Natural killer cell (primary cell): ENCODE results near the gene HDGFL3. TPM values are rescaled to one million over a fixed set of nuclear protein-coding genes. Genes with fewer than 3 reads are reported as not detected.

Source experiments
- ATAC-seq, 3 donors: fragments of 150-1000 bp in 2 of 3; fragments of 200-7000 bp in 1 of 3; cut with Tn5 transposase; 1 replicate in 1 of 3; 2 replicates in 2 of 3; pipeline ENCODE4 v1.10.0; 2021; ENCODE audit warnings: mild to moderate bottlenecking in 2 of 3, moderate library complexity in 2 of 3
- DNase-seq, 2 donors: peaks; one replicate each; pipeline versions ENCODE4 v3.0.0 to v3.0.0-alpha.2; 2013 to 2021; ENCODE audit warnings: mixed read lengths in 1 of 2
- H3K27ac ChIP-seq: one replicate; pipeline ENCODE4 v1.5.1; 2013; ENCODE audit warnings: mild to moderate bottlenecking, low read length
- H3K27me3 ChIP-seq: one replicate; pipeline ENCODE4 v1.6.1; 2013; ENCODE audit warnings: low read length; ENCODE audit not compliant: control insufficient read depth, insufficient read depth
- H3K36me3 ChIP-seq: one replicate; pipeline ENCODE4 v1.6.1; 2013; ENCODE audit warnings: low read length; ENCODE audit not compliant: control insufficient read depth, insufficient read depth
- H3K4me1 ChIP-seq: one replicate; pipeline ENCODE4 v1.6.1; 2013; ENCODE audit warnings: low read length; ENCODE audit not compliant: control insufficient read depth, insufficient read depth
- H3K4me3 ChIP-seq: one replicate; pipeline ENCODE4 v1.5.1; 2013; ENCODE audit warnings: low read length
- H3K9me3 ChIP-seq: one replicate; pipeline ENCODE4 v1.6.1; 2013; ENCODE audit warnings: low read length; ENCODE audit not compliant: control insufficient read depth, insufficient read depth
- H3K27ac Mint-ChIP-seq, 2 donors: one replicate each; pipeline ENCODE4 v1.8.0; 2022; ENCODE audit warnings: mild to moderate bottlenecking in 2 of 2, mixed read lengths in 2 of 2, moderate library complexity in 1 of 2
- H3K27me3 Mint-ChIP-seq, 2 donors: one replicate each; pipeline ENCODE4 v1.8.0; 2022; ENCODE audit warnings: low read depth in 2 of 2, mixed read lengths in 2 of 2
- H3K36me3 Mint-ChIP-seq: one replicate; pipeline ENCODE4 v1.8.0; 2022; ENCODE audit warnings: mixed read lengths
- H3K4me1 Mint-ChIP-seq, 2 donors: one replicate each; pipeline ENCODE4 v1.8.0; 2022; ENCODE audit warnings: mixed read lengths in 2 of 2
- H3K4me3 Mint-ChIP-seq: one replicate; pipeline ENCODE4 v1.8.0; 2022; ENCODE audit warnings: mild to moderate bottlenecking, moderate library complexity, mixed read lengths
- H3K9me3 Mint-ChIP-seq, 2 donors: one replicate each; pipeline ENCODE4 v1.8.0; 2022; ENCODE audit warnings: mixed read lengths in 2 of 2
- WGBS: methylation state at CpG from one replicate; pipeline ENCODE4 v1.1.7; 2013; ENCODE audit warnings: missing lambda C conversion rate; ENCODE audit not compliant: insufficient coverage; 5-methylcytosine and 5-hydroxymethylcytosine counted together
- intact Hi-C: fragments of 100-400 bp; cut with micrococcal nuclease; formaldehyde crosslinking; loops from one replicate; pipeline ENCODE4 v1.14.2; 2022
- total RNA-seq, 4 donors: library from RNA; stranded (reverse); fragments of 120-200 nt in 1 of 4; gene quantifications; one replicate each; pipeline versions ENCODE4 v1.2.3 to v1.2.4, GENCODE V29; 2013 to 2022
- TF ChIP-seq, protein P1 (sequence below): fragments of 200-600 bp; IDR thresholded peaks from one replicate; pipeline ENCODE4 v1.8.0; 2022; ENCODE audit warnings: antibody characterized with exemption

Gene HDGFL3
- total RNA-seq, 3 donors from 2014 or later (not counting 1 experiment from before 2014, with no cell fraction given) = 13.0 to 25.3 (median 21.4) TPM

DNA sequence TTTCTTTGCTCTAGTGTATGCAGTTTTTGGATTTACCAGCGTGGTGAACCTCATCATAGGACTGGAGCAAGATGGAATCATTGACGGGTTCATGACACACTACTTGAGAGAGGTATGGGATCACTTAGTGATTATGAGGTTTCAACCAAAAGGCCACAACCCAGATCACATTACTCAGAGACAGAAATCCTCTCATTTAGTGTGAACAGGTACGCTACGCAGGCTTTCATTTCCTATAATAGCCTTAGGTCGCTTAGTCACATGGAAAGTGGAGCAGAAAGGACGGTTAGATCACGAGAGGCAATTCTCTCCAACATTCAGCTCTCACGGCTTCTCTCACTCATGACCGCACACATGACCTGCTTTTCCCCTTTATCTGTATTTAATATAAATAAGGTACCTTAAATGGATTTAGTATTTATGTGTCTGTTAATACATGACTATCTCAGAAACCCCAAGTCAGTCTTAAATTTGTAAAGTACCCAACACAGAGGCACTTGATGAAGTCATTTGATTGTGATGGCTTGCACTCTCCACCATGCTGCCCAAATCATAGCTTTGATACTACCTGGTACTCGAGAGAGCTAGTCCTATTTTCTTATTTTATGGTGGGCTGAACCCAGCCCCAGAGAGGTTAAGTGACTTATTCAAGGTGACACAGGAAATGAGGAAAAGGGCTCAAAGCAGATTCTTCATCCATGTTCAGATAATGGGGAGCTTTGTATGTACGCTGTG, 91.6 kb downstream of the HDGFL3 start:
- intact Hi-C loops = no loop called here
- Histone ChIP-seq H3K4me3 (no peak overlapping the region), H3K36me3 (peaks cover 12% of the 10 kb centered on the region), H3K27ac (no peak overlapping the region), H3K27me3 (no peaks in the 10 kb centered on the region), H3K9me3 (no peaks in the 10 kb centered on the region), H3K4me1 (no peaks in the 10 kb centered on the region)
- no peak overlapping the region for H3K4me3 Mint-ChIP-seq
- no peaks in the 10 kb centered on the region for H3K27me3 Mint-ChIP-seq
- WGBS = 92% methylated on average over 9 of the region's 11 CpGs
- peaks cover 0 to 11% of the 10 kb centered on the region in 2 donors for H3K4me1 Mint-ChIP-seq
- no peaks in the 10 kb centered on the region for H3K36me3 Mint-ChIP-seq
- no peak overlapping the region for H3K27ac Mint-ChIP-seq
- DNase-seq (no peak), ATAC-seq (no peak)
- TF ChIP-seq, protein P1, sequence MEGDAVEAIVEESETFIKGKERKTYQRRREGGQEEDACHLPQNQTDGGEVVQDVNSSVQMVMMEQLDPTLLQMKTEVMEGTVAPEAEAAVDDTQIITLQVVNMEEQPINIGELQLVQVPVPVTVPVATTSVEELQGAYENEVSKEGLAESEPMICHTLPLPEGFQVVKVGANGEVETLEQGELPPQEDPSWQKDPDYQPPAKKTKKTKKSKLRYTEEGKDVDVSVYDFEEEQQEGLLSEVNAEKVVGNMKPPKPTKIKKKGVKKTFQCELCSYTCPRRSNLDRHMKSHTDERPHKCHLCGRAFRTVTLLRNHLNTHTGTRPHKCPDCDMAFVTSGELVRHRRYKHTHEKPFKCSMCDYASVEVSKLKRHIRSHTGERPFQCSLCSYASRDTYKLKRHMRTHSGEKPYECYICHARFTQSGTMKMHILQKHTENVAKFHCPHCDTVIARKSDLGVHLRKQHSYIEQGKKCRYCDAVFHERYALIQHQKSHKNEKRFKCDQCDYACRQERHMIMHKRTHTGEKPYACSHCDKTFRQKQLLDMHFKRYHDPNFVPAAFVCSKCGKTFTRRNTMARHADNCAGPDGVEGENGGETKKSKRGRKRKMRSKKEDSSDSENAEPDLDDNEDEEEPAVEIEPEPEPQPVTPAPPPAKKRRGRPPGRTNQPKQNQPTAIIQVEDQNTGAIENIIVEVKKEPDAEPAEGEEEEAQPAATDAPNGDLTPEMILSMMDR = no peak
- H3K9me3 Mint-ChIP-seq = no peaks in the 10 kb centered on the region

- no peaks in the 10 kb centered on the region for H3K36me3 Mint-ChIP-seq
- Histone ChIP-seq H3K4me1 (no peaks in the 10 kb centered on the region), H3K36me3 (peaks cover 12% of the 10 kb centered on the region), H3K4me3 (no peak overlapping the region), H3K27me3 (no peaks in the 10 kb centered on the region), H3K27ac (no peak overlapping the region), H3K9me3 (no peaks in the 10 kb centered on the region)
- H3K9me3 Mint-ChIP-seq = no peaks in the 10 kb centered on the region
- ATAC-seq (no peak), DNase-seq (no peak)
- peaks cover 2 to 12% of the 10 kb centered on the region in 2 donors for H3K4me1 Mint-ChIP-seq
- no peaks in the 10 kb centered on the region for H3K27me3 Mint-ChIP-seq
- H3K27ac Mint-ChIP-seq = no peak overlapping the region
- WGBS = 85% methylated on average over 1 of the region's 3 CpGs
- TF ChIP-seq, protein P1 = no peak
- no peak overlapping the region for H3K4me3 Mint-ChIP-seq
- intact Hi-C loops = no loop called here
Measured at GRCh38 chr15:83115410-83115809, 92.2 kb downstream of the HDGFL3 start.

GRCh38 chr15:83114856-83115255, 92.8 kb downstream of the HDGFL3 start:
- no peak overlapping the region for H3K27ac ChIP-seq
- no peaks in the 10 kb centered on the region for H3K4me1 ChIP-seq
- intact Hi-C loops = no loop called here
- H3K4me3 ChIP-seq = no peak overlapping the region
- H3K4me3 Mint-ChIP-seq = no peak overlapping the region
- no peak for ATAC-seq
- 98% methylated on average over 6 of the region's 6 CpGs for WGBS
- H3K4me1 Mint-ChIP-seq = peaks cover 7 to 16% of the 10 kb centered on the region in 2 donors
- no peak for DNase-seq
- H3K36me3 Mint-ChIP-seq = no peaks in the 10 kb centered on the region
- H3K27me3 ChIP-seq = no peaks in the 10 kb centered on the region
- H3K9me3 ChIP-seq = no peaks in the 10 kb centered on the region
- TF ChIP-seq, protein P1 = no peak
- no peaks in the 10 kb centered on the region for H3K9me3 Mint-ChIP-seq
- H3K27ac Mint-ChIP-seq = no peak overlapping the region
- H3K36me3 ChIP-seq = peaks cover 10% of the 10 kb centered on the region
- no peaks in the 10 kb centered on the region for H3K27me3 Mint-ChIP-seq
